Activated CD8-positive, alpha-beta memory T cell treated with anti-CD3 and anti-CD28 coated beads, Interleukin-2, amount 10 ng/mL, durations not matched to agents 7 days and 5 days (primary cell): ENCODE results near the gene CPN2. TPM values are rescaled to one million over a fixed set of nuclear protein-coding genes. Genes with fewer than 3 reads are reported as not detected.
A peak's percentile ranks its signal among the peaks of the same experiment; 100 is the strongest.

Source experiments
- ATAC-seq: fragments of 150-1000 bp; cut with Tn5 transposase; one replicate; pipeline ENCODE4 v1.10.0; 2021; ENCODE audit warnings: moderate library complexity
- CTCF ChIA-PET: fragments of 350-600 bp; sonication (Branson Sonifier 250); formaldehyde crosslinking; loops from one replicate; lab custom pipeline; 2021; ENCODE audit warnings: antibody characterized with exemption; lab: Charles Lee
- DNase-seq: peaks from one replicate; pipeline ENCODE4 v3.0.0-alpha.2; 2020
- H3K27ac Mint-ChIP-seq: one replicate; pipeline ENCODE4 v1.8.0; 2021; ENCODE audit warnings: mild to moderate bottlenecking, mixed read lengths
- H3K27me3 Mint-ChIP-seq: one replicate; pipeline ENCODE4 v1.8.0; 2021; ENCODE audit warnings: mixed read lengths
- H3K36me3 Mint-ChIP-seq: one replicate; pipeline ENCODE4 v1.8.0; 2021; ENCODE audit warnings: mild to moderate bottlenecking, mixed read lengths
- H3K4me1 Mint-ChIP-seq: one replicate; pipeline ENCODE4 v1.8.0; 2021; ENCODE audit warnings: mixed read lengths
- H3K4me3 Mint-ChIP-seq: one replicate; pipeline ENCODE4 v1.8.0; 2021; ENCODE audit warnings: mild to moderate bottlenecking, moderate library complexity, mixed read lengths
- H3K9me3 Mint-ChIP-seq: one replicate; pipeline ENCODE4 v1.8.0; 2022; ENCODE audit warnings: low read depth, mixed read lengths
- total RNA-seq, 2 experiments: library from RNA; stranded (reverse); gene quantifications; one replicate each; pipeline ENCODE4 v1.2.3, GENCODE V29; 2021

Gene CPN2
- total RNA-seq, 2 experiments from 2014 or later: not detected

DNA sequence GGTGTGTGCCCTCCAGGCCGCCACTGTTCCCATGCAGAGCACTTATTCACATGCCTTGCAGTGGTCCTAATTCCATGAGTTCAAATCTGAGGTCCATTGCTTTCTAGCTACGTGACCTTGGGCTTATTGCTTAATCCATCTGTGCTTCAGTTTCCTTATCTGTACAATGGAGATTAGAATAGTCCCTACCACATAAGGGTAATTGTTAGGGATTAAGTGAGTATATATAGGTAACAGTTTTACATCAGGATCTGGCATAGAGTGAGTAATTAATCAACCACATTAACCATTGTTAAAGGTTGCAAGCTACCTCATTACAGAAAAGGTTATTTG lies 7.6 kb downstream of the CPN2 start:
- Mint-ChIP-seq H3K4me3 (no peak overlapping the region), H3K27me3 (peaks cover 25% of the 10 kb centered on the region), H3K4me1 (no peaks in the 10 kb centered on the region), H3K9me3 (no peaks in the 10 kb centered on the region), H3K36me3 (no peaks in the 10 kb centered on the region), H3K27ac (no peak overlapping the region)
- CTCF ChIA-PET: interaction anchor here (0.7 to 4.5 kb wide), 23 partner anchors 10 to 787 kb away, joined by 3 to 26 read pairs (median 3); partner anchors contain the start of gene GP5
- ATAC-seq (no peak), DNase-seq (no peak)

DNA sequence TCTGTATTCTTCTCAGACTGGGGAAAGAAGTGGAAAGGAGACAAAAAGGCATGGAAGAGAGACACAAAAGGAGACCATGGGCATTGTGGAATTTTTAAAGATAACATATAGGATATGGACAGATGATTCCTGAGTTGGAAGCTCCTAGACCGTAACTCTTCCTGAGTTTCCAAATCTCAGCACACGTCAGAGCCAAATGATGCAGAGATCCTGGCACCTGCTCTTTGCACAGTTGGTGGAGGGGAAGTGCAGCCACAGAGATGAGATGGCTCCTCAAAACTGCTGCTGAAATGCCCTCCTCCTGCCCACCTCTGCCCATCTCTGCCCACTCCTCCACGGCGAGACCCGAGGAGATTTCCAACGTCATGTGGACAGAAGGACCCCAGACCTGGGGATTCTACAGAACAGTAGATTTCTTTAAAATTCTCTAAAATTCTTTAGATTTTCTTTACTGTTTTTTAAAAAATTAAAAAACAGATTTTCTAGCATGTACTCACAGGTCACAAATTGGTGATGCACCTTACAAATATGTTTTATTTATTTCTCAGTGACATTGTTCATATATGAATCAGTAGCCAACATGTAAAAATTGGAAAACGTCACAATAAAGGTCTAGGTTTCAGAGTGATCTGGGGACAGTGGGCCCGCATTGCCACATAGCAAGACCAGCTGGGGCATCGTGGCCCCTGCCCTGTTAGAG lies 8.1 kb downstream of the CPN2 start:
- ATAC-seq: no peak
- Mint-ChIP-seq H3K27ac (no peak overlapping the region), H3K4me1 (no peaks in the 10 kb centered on the region), H3K9me3 (no peaks in the 10 kb centered on the region), H3K4me3 (no peak overlapping the region), H3K27me3 (peaks cover 28% of the 10 kb centered on the region), H3K36me3 (no peaks in the 10 kb centered on the region)
- no peak for DNase-seq
- CTCF ChIA-PET: interaction anchor here (0.7 to 4.5 kb wide), 25 partner anchors 9 to 788 kb away, joined by 3 to 26 read pairs (median 3); partner anchors contain the start of gene GP5

DNA sequence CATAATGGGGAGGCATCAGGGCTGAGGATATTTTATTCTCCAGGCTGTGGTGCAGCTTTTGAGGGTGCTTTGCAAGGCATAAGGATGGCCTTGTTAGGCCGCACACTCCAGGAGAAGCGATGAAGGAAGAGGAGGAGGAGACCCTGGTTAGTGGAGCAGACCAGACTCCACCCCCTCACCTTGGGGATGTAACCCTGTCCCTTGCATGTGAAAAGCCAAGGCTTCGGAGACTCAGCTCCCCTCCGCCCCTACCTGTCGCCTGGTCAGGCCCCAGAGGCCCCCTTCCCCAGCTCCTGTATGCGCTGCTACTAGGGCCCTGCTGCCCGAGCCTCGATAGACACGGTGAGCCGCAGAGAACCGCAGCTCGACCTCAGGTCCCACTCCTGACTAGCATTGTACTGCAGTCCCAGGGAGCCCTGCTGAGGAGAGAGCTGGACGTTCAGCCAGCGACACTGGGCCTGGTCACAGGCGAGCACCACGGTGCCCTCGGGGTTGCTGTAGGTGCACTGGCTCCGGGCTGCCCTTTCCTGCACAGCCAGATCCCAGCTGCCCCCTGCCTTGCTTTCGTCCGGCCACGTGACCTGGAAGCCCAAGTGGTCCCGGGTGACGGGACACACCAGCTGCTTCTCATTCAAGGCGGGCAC lies 10.2 kb downstream of the CPN2 start:
- H3K4me1 Mint-ChIP-seq: no peaks in the 10 kb centered on the region
- H3K27ac Mint-ChIP-seq: no peak overlapping the region
- ATAC-seq: no peak
- no peak overlapping the region for H3K4me3 Mint-ChIP-seq
- CTCF ChIA-PET: interaction anchor here (0.7 to 1.3 kb wide), 2 partner anchors 9 to 55 kb away, joined by 3 read pairs; no protein-coding TSS in a partner anchor
- no peaks in the 10 kb centered on the region for H3K9me3 Mint-ChIP-seq
- no peaks in the 10 kb centered on the region for H3K36me3 Mint-ChIP-seq
- peaks cover 39% of the 10 kb centered on the region for H3K27me3 Mint-ChIP-seq
- DNase-seq: no peak

DNA sequence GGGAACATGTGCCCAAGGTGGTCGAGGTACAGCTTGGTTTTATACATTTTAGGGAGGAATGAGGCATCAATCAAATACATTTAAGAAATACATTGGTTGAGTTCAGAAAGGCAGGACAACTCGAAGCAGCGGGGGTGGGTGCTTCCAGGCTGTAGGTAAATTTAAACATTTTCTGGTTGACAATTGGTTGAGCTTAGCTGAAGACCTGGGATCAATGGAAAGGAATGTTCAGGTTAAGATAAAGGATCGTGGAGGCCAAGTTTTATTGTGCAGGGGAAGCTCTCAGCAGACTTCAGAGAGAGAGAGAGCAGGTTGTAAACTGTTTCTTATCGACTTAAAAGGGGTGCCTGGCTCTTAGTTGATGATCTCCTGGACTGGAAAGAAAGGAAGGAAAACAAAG lies 11.3 kb downstream of the CPN2 start:
- no peaks in the 10 kb centered on the region for H3K36me3 Mint-ChIP-seq
- H3K9me3 Mint-ChIP-seq: no peaks in the 10 kb centered on the region

DNA sequence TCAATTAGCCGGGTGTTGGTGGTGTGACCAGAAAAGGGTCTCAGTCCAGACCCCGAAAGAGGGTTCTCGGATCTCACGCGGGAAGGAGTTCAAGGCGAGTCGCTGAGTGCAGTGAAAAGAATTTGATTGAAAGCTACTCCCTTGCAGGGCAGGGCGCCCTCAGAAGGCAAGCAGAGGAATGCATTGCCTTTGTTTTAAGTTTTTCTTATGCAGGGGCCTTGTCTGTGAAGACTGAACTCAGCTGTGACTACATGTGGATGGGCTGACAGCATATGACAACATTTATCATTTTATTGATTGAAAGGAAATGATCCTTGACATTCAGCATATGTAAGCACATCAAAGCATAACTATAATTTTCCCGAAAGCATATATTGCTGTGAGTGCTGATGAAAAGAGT lies 11.8 kb downstream of the CPN2 start:
- H3K27me3 Mint-ChIP-seq: peaks cover 37% of the 10 kb centered on the region
- H3K4me3 Mint-ChIP-seq: no peak overlapping the region
- H3K4me1 Mint-ChIP-seq: no peaks in the 10 kb centered on the region

More for the DNA sequence above, 11.3 kb downstream of the CPN2 start:
- CTCF ChIA-PET: interaction anchor here (1.2 to 1.5 kb wide), 2 partner anchors 57 to 66 kb away, joined by 3 read pairs; no protein-coding TSS in a partner anchor
- Mint-ChIP-seq H3K4me3 (no peak overlapping the region), H3K4me1 (no peaks in the 10 kb centered on the region), H3K27me3 (peaks cover 39% of the 10 kb centered on the region), H3K27ac (no peak overlapping the region)
- ATAC-seq (no peak), DNase-seq (no peak)

DNA sequence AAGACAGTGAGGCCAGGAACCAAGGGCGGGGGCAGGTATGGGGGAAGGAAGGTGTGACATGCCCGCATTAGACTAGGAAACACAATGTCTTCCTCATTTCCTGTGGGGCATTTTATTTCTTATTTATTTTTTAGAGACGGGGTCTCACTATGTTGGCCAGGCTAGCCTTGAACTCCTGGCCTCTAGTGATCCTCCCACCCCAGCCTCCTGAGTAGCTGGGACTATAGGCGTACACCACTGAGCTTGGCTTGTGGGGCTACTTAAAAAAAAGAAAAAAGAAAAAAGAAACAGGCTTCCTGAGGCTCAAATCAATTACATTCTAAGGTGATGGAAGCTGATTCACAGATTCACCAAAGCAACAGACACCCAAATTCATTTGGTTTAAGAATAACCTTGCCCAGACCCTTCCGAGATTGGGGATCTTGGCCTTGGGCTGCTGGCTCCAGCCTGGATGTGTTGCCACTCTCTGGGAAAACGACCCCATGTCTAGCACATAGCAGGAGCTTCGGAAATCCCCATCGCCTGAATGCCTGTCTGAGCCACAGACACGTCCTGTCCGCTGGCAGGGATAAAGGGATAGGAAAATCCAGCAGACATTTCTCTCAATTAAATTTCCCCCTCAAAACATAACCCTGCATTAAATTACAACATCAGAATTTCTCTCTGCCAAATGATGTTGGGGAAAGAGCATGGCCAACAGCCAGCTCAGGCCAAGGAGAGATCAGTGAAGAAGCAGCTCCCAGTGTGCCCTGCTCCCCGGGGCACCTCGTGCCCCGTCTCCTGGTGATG lies 13.0 kb downstream of the CPN2 start:
- H3K27me3 Mint-ChIP-seq: peaks cover 43% of the 10 kb centered on the region
- H3K9me3 Mint-ChIP-seq: no peaks in the 10 kb centered on the region
- no peak overlapping the region for H3K27ac Mint-ChIP-seq
- DNase-seq: no peak
- H3K4me3 Mint-ChIP-seq: no peak overlapping the region
- no peak for ATAC-seq
- CTCF ChIA-PET: interaction anchor here (1.2 kb wide), 1 partner anchor 9 kb away, joined by 5 read pairs; no protein-coding TSS in a partner anchor
- no peaks in the 10 kb centered on the region for H3K36me3 Mint-ChIP-seq
- peaks cover 6% of the 10 kb centered on the region for H3K4me1 Mint-ChIP-seq

More for the DNA sequence above, 11.8 kb downstream of the CPN2 start:
- ATAC-seq: no peak
- Mint-ChIP-seq H3K27ac (no peak overlapping the region), H3K36me3 (no peaks in the 10 kb centered on the region), H3K9me3 (no peaks in the 10 kb centered on the region)
- no peak for DNase-seq
- CTCF ChIA-PET: interaction anchor here (1.2 to 1.5 kb wide), 2 partner anchors 58 to 66 kb away, joined by 3 read pairs; no protein-coding TSS in a partner anchor

DNA sequence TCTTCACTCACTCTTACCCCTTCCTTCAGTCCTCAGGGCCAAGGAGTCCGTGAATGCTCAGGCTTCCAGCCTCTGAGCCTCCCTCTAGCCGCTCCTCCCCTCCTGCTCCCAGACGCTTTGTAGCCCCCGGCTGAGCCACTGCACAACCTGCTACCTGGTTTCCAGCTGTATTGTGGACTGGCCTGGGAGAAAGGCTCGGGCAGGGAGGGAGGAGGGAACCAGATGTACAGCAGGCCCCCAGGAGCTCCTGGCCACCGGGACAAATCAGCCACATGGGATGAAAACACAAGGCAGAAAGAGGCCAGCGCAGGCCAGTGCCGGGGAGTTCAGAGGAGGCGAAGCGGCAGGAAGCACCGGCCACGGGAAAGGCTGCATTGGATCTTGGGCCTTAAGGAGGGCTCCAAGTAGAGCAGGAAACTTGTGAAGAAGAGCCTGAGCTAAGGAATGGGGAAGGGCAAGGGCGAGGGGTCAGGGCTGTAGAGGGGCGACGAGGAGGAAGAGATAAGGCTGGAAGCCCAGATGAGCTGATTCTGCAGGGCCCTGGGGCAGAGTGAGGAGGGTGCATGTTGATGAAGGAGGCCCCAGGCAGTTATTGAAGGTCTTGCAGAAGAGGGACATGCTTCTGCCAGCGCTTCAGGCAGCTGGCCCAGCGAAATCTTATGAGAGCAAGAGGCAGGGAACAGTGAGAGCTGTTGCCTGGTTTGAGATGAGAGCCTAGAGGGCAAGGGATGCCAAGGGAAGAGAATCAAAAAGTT lies 14.3 kb downstream of the CPN2 start:
- CTCF ChIA-PET: interaction anchor here (4.9 kb wide), 1 partner anchor 69 kb away, joined by 79 read pairs; no protein-coding TSS in a partner anchor
- H3K36me3 Mint-ChIP-seq: no peaks in the 10 kb centered on the region
- peaks cover 11% of the 10 kb centered on the region for H3K4me1 Mint-ChIP-seq
- no peak for DNase-seq
- no peak overlapping the region for H3K4me3 Mint-ChIP-seq
- H3K27ac Mint-ChIP-seq: no peak overlapping the region
- ATAC-seq: no peak
- peaks cover 41% of the 10 kb centered on the region for H3K27me3 Mint-ChIP-seq
- no peaks in the 10 kb centered on the region for H3K9me3 Mint-ChIP-seq

DNA sequence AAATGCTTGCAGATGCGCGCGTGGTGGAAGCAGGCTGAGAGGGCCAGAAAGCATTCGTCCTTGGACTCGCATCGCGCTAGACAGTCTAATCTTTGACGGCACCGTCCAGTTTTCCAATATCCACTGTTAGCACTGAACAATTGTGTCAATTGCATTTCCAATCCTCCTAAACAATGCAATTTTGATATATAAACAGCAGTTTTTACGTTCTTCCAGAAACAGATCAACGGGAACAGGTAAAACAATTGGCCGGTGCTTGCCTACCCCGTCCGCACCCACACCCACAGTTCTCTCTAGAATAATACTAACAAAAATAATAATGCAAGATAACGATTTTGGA lies 17.2 kb downstream of the CPN2 start:
- no peak for DNase-seq
- Mint-ChIP-seq H3K27ac (no peak overlapping the region), H3K36me3 (no peaks in the 10 kb centered on the region), H3K4me3 (peak overlapping the region; percentile 56), H3K4me1 (peaks cover 11% of the 10 kb centered on the region), H3K9me3 (no peaks in the 10 kb centered on the region), H3K27me3 (peaks cover 36% of the 10 kb centered on the region)
- ATAC-seq: no peak
- CTCF ChIA-PET: interaction anchor here (0.6 to 4.9 kb wide), 22 partner anchors 8 to 713 kb away, joined by 3 to 79 read pairs (median 3); no protein-coding TSS in a partner anchor

DNA sequence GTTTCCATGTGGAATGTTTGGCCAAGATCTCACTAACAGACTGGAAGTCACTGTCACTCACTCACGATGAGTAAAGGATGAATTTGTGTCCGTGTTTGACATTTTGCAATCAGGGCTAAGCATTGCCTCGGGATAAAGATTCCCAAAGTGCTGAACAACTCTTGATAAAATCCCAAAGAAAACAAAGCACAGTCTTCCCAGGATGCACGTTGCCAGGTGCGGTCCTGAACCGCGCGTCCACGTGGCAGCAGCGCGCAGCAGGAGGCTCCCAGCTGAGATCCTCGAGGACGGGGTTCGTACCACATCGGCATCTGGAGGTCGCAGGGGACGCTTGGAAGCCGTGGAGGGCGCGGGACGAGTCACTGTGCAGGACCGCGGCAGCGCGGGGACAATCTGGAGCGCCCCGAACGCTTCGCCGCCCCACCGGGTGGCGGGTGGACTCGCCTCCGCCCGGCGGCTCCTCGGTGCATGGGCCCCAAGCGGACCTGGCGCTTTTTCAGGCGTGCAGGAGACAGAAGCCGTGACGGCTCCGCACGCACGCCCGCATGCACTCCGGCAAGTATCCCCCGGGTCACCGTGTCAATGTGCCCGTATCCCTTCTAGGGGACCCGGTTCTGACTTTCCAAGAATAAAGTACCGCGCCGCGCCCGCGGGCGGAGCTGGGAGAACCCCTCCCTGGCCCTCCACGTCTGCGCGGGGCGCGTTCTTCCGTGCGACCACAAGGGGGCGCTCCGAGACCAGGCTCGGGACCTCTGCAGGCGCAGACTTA lies 17.7 kb downstream of the CPN2 start:
- CTCF ChIA-PET: interaction anchor here (0.6 to 4.9 kb wide), 24 partner anchors 9 to 713 kb away, joined by 3 to 79 read pairs (median 3); no protein-coding TSS in a partner anchor
- ATAC-seq: peak; percentile 98
- no peak overlapping the region for H3K27ac Mint-ChIP-seq
- H3K4me3 Mint-ChIP-seq: peak overlapping the region; percentile 56
- peaks cover 11% of the 10 kb centered on the region for H3K4me1 Mint-ChIP-seq
- H3K27me3 Mint-ChIP-seq: peaks cover 35% of the 10 kb centered on the region
- H3K9me3 Mint-ChIP-seq: no peaks in the 10 kb centered on the region
- no peaks in the 10 kb centered on the region for H3K36me3 Mint-ChIP-seq
- DNase-seq: peak; percentile 90

DNA sequence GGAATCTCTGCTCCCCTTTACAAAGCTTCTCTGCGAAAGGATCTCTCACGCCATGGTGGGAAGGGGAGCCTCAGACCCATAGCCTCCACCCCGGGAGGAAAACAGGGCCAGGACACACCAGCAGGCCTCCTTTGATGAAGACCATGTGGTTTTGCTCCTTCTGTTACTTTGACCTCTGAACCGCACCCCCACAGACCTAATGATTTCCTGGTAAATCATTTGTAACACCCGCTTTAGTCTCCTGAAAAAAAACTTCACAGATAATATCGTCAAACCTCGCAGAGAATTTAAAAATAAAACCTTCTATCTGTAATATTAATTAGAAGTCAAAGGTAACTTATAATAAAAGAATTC lies 18.3 kb downstream of the CPN2 start:
- H3K9me3 Mint-ChIP-seq: no peaks in the 10 kb centered on the region
- H3K4me1 Mint-ChIP-seq: peaks cover 11% of the 10 kb centered on the region
- peaks cover 32% of the 10 kb centered on the region for H3K27me3 Mint-ChIP-seq
- H3K36me3 Mint-ChIP-seq: no peaks in the 10 kb centered on the region
- ATAC-seq (no peak), DNase-seq (no peak)
- CTCF ChIA-PET: interaction anchor here (0.9 to 4.9 kb wide), 12 partner anchors 9 to 712 kb away, joined by 3 to 79 read pairs (median 4); no protein-coding TSS in a partner anchor
- H3K4me3 Mint-ChIP-seq: peak overlapping the region; percentile 55
- H3K27ac Mint-ChIP-seq: no peak overlapping the region

DNA sequence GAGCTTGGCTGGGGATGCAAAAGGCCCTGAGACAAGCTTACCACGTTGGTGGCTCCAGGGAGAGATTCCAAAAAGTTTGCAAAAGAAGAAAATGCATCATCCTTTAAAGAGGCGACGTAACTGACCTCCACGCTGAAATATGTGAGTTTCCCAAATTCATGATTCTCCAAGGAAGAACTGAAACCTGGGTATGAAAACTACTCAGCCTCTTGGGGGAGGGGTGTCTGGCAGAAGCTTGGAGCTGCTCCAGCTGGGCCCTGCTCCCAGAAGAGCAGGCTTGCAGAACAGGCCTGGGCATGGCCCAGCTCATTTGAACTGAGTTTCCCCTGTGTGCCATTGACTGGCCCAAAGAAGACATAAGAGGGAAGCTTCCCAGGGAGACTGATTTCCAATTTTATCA lies 20.5 kb downstream of the CPN2 start:
- Mint-ChIP-seq H3K27ac (no peak overlapping the region), H3K9me3 (no peaks in the 10 kb centered on the region), H3K4me1 (peaks cover 11% of the 10 kb centered on the region), H3K27me3 (peaks cover 22% of the 10 kb centered on the region), H3K36me3 (no peaks in the 10 kb centered on the region), H3K4me3 (no peak overlapping the region)
- DNase-seq (no peak), ATAC-seq (no peak)
- CTCF ChIA-PET: interaction anchor here (1.0 to 1.5 kb wide), 4 partner anchors 13 to 75 kb away, joined by 3 to 8 read pairs (median 4); no protein-coding TSS in a partner anchor

DNA sequence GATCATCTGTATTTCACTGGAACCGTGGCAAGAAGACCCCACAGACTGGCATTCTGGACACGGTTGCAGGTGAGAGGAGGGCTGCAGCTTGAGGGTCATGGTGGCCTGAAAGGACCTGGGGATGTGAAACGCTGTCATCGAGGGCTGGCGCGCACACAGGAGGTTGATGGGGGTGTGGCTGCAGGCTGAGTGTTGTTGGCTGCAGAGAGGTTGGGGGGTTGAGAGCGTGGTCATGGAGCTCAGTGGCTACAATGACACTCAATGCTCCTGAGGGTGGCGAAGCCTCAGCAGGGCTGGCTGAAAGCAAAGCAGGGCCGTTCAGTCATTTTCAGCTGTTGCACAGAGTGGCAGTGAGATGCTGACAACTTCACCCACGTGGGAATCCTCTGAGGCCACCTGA lies 21.0 kb downstream of the CPN2 start:
- DNase-seq (no peak), ATAC-seq (no peak)
- Mint-ChIP-seq H3K27me3 (peaks cover 22% of the 10 kb centered on the region), H3K4me3 (no peak overlapping the region), H3K27ac (no peak overlapping the region), H3K4me1 (peaks cover 11% of the 10 kb centered on the region), H3K36me3 (no peaks in the 10 kb centered on the region), H3K9me3 (no peaks in the 10 kb centered on the region)
- CTCF ChIA-PET: interaction anchor here (1.0 to 1.5 kb wide), 4 partner anchors 14 to 75 kb away, joined by 3 to 8 read pairs (median 4); no protein-coding TSS in a partner anchor
